Sigmoid colon (tissue), 4 donors: ENCODE data around the gene TEAD2.

Experiments used
- CTCF ChIP-seq, 4 experiments: fragments of 450-650 bp in 3 of 4; fragments of 200-600 bp in 1 of 4; IDR thresholded peaks; one replicate each; pipeline ENCODE4 v1.5.1; 2016 to 2019; ENCODE audit warnings: antibody characterized with exemption in 4 of 4, mild to moderate bottlenecking in 3 of 4, moderate library complexity in 2 of 4
- EP300 ChIP-seq, 4 donors: sonication (generic); formaldehyde crosslinking; IDR thresholded peaks; one replicate each; pipeline ENCODE4 v1.6.1; 2017; ENCODE audit warnings: antibody characterized with exemption in 4 of 4
- POLR2A ChIP-seq, 2 donors: fragments of 450-650 bp; IDR thresholded peaks; one replicate each; pipeline ENCODE4 v1.6.1; 2016; ENCODE audit warnings: antibody characterized with exemption in 2 of 2, mild to moderate bottlenecking in 2 of 2, moderate library complexity in 2 of 2

- no peak for TF ChIP-seq CTCF (IDR thresholded peaks at IDR 0.05)
- TF ChIP-seq EP300 (IDR thresholded peaks at IDR 0.05), result no peak
- TF ChIP-seq POLR2A (IDR thresholded peaks at IDR 0.05), result no peak
Measured at GRCh38 chr19:49333418-49333805, 28.8 kb downstream of the TEAD2 start.
